GM12878 (cell line): Measurements from ENCODE around the gene FAM228B. TPM values are rescaled to one million over a fixed set of nuclear protein-coding genes. Genes with fewer than 3 reads are reported as not detected.

Source experiments
- ATAC-seq: fragments of 200-7000 bp; cut with Tn5 transposase; 3 replicates; pipeline ENCODE4 v1.9.1; 2020; ENCODE audit warnings: mild to moderate bottlenecking, moderate library complexity
- BruUV-seq: library from RNA; stranded (reverse); fragments of 400-500 nt; replicated peaks from 2 replicates; lab custom pipeline; 2021; lab: Mats Ljungman, UMichigan
- CTCF ChIA-PET: fragments of 300-600 bp; sonication (Branson Sonifier 250); formaldehyde crosslinking; extraction: SDS; loops from one replicate; lab custom pipeline; 2021; ENCODE audit warnings: inconsistent platforms; lab: Yijun Ruan, JAX
- POLR2A ChIA-PET: fragments of 350-600 bp; formaldehyde crosslinking; extraction: SDS; loops from one replicate; lab custom pipeline; 2021; ENCODE audit warnings: inconsistent platforms; lab: Charles Lee
- RAD21 ChIA-PET: fragments of 300-600 bp; sonication (Branson Sonifier 250); formaldehyde crosslinking; loops from one replicate; lab custom pipeline; 2023; ENCODE audit warnings: antibody characterized with exemption; ENCODE audit not compliant: unreplicated experiment; lab: Charles Lee
- SMC1A ChIA-PET: fragments of 300-600 bp; sonication (Branson Sonifier 250); formaldehyde crosslinking; loops from one replicate; lab custom pipeline; 2023; ENCODE audit not compliant: unreplicated experiment, uncharacterized antibody; lab: Charles Lee
- DNase-seq: peaks from one replicate; pipeline ENCODE4 v3.0.0-alpha.2; 2011; ENCODE audit warnings: low read depth, low spot score
- FAIRE-seq: peaks from 3 replicates; lab custom pipeline; 2011; peaks lifted over from hg19 to GRCh38; lab: Jason Lieb, UNC
- H2AFZ ChIP-seq: 2 replicates; pipeline ENCODE4 v1.6.0; 2011; ENCODE audit warnings: low read depth, low read length, control low read depth; ENCODE audit not compliant: control insufficient read depth
- H3K27ac ChIP-seq: 2 replicates; pipeline ENCODE4 v1.5.1; 2011; ENCODE audit warnings: control low read depth; ENCODE audit not compliant: control insufficient read depth, insufficient read depth
- H3K27me3 ChIP-seq, 2 experiments: replicated peaks in 1 of 2; 2 replicates each; pipeline versions ENCODE4 v1.6.0 to v1.6.1; 2011; ENCODE audit warnings: low read length in 1 of 2; ENCODE audit not compliant: control insufficient read depth in 2 of 2, insufficient read depth in 2 of 2
- H3K36me3 ChIP-seq, 2 experiments: 2 replicates each; pipeline ENCODE4 v1.5.1; 2011; ENCODE audit warnings: low read length in 1 of 2; ENCODE audit not compliant: control insufficient read depth in 2 of 2, insufficient read depth in 2 of 2
- H3K4me1 ChIP-seq: 2 replicates; pipeline ENCODE4 v1.6.1; 2011; ENCODE audit warnings: mild to moderate bottlenecking, low read length, moderate library complexity, mixed read lengths; ENCODE audit not compliant: control insufficient read depth, insufficient read depth
- H3K4me2 ChIP-seq: 2 replicates; pipeline ENCODE4 v1.6.0; 2011; ENCODE audit warnings: control low read depth; ENCODE audit not compliant: control insufficient read depth, insufficient read depth
- H3K4me3 ChIP-seq: fragments of 200-600 bp; sonication (generic); 2 replicates; pipeline ENCODE4 v1.5.1; 2016
- H3K79me2 ChIP-seq: 2 replicates; pipeline ENCODE4 v1.6.0; 2011; ENCODE audit warnings: low read length; ENCODE audit not compliant: control insufficient read depth, insufficient read depth
- H3K9ac ChIP-seq: 2 replicates; pipeline ENCODE4 v1.8.0; 2011; ENCODE audit warnings: low read length, control low read depth, mixed read lengths; ENCODE audit not compliant: control insufficient read depth, insufficient read depth
- H3K9me3 ChIP-seq: replicated peaks from 3 replicates; pipeline ENCODE4 v1.5.1; 2011; ENCODE audit warnings: mild to moderate bottlenecking, low read length; ENCODE audit not compliant: control insufficient read depth, insufficient read depth
- H4K20me1 ChIP-seq: 2 replicates; pipeline ENCODE4 v1.6.0; 2011; ENCODE audit not compliant: control insufficient read depth, insufficient read depth
- CEBPB ChIP-seq, 2 experiments: fragments of 150-350 bp in 1 of 2; IDR thresholded peaks; 2 replicates each; pipeline ENCODE4 v1.6.1; 2012 to 2014; ENCODE audit warnings: low read depth in 2 of 2, low read length in 2 of 2, borderline replicate concordance in 1 of 2, inconsistent platforms in 1 of 2
- CHD4 ChIP-seq: fragments of 200-600 bp; sonication (generic); IDR thresholded peaks from 2 replicates; pipeline ENCODE4 v1.6.1; 2016; ENCODE audit warnings: mild to moderate bottlenecking
- E2F8 ChIP-seq: fragments of 450-650 bp; IDR thresholded peaks from 2 replicates; pipeline ENCODE4 v1.6.1; 2018; ENCODE audit warnings: mild to moderate bottlenecking, low read depth, moderate library complexity; ENCODE audit not compliant: partially characterized antibody
- EED ChIP-seq: sonication (generic); IDR thresholded peaks from 2 replicates; pipeline ENCODE4 v1.6.1; 2016; ENCODE audit warnings: antibody characterized with exemption, low read depth
- EP300 ChIP-seq, 2 experiments: fragments of 150-350 bp in 1 of 2; IDR thresholded peaks; 2 replicates each; pipeline ENCODE4 v1.6.1; 2011 to 2012; ENCODE audit warnings: low read depth in 2 of 2, low read length in 2 of 2, borderline replicate concordance in 1 of 2, improper control_type of control experiment in 1 of 2, inconsistent platforms in 1 of 2; ENCODE audit not compliant: control insufficient read depth in 1 of 2
- IRF3 ChIP-seq: fragments of 450-650 bp; IDR thresholded peaks from 2 replicates; pipeline ENCODE4 v1.6.1; 2014; ENCODE audit warnings: mild to moderate bottlenecking
- NFXL1 ChIP-seq: fragments of 450-650 bp; IDR thresholded peaks from 2 replicates; pipeline ENCODE4 v1.6.1; 2017; ENCODE audit warnings: antibody characterized with exemption, mild to moderate bottlenecking, borderline replicate concordance
- NFYB ChIP-seq: IDR thresholded peaks from 2 replicates; pipeline ENCODE4 v1.6.1; 2011; ENCODE audit warnings: low read depth, mild to moderate bottlenecking, low read length, improper control_type of control experiment, moderate library complexity; ENCODE audit not compliant: insufficient read depth
- SIN3A ChIP-seq: IDR thresholded peaks from 2 replicates; pipeline ENCODE4 v1.6.1; 2012; ENCODE audit warnings: low read depth, low read length, improper control_type of control experiment
- SIX5 ChIP-seq: IDR thresholded peaks from 2 replicates; pipeline ENCODE4 v1.6.1; 2011; ENCODE audit warnings: mild to moderate bottlenecking, low read depth, low read length, moderate library complexity; ENCODE audit not compliant: severe bottlenecking
- SRF ChIP-seq, 2 experiments: IDR thresholded peaks; 2 replicates each; pipeline ENCODE4 v1.6.1; 2011; ENCODE audit warnings: low read depth in 2 of 2, low read length in 2 of 2, mild to moderate bottlenecking in 1 of 2, moderate library complexity in 1 of 2
- TCF7 ChIP-seq: IDR thresholded peaks from 2 replicates; pipeline ENCODE4 v1.6.1; 2014; ENCODE audit warnings: antibody characterized with exemption, borderline replicate concordance
- WGBS: methylation state at CpG from one replicate; pipeline ENCODE4 v1.1.6; 2016; ENCODE audit warnings: low lambda C conversion rate; ENCODE audit not compliant: insufficient replicate concordance, insufficient coverage; ENCODE audit errors: missing lambda C conversion rate; 5-methylcytosine and 5-hydroxymethylcytosine counted together
- in situ Hi-C: fragments of 300-500 bp; cut with MboI; formaldehyde crosslinking; loops from 9 replicates; pipeline ENCODE4 v1.14.3; 2018; ENCODE audit warnings: mixed read lengths
- intact Hi-C: fragments of 100-400 bp; cut with micrococcal nuclease; formaldehyde crosslinking; loops from one replicate; pipeline ENCODE4 v1.14.2; 2022; ENCODE audit not compliant: unreplicated experiment
- polyA plus RNA-seq, 11 experiments: library from polyadenylated mRNA; depleted of rRNA in 4 of 11; unstranded in 6 of 11; stranded (reverse) in 5 of 11; fragments of >200 nt; fragmentation: Nextera tagmentation in 4 of 11; fragmentation: Illumina TruSeq in 1 of 11; extraction: Ambion mirVana in 4 of 11; extraction: Trizol in 1 of 11; gene quantifications; 1 replicate in 1 of 11; 2 replicates in 10 of 11; pipeline versions ENCODE4 v1.2.1 to v1.2.3, GENCODE V29; 2011 to 2016; ENCODE audit warnings: inconsistent platforms in 2 of 11, missing spikeins in 2 of 11, low read depth in 1 of 11
- total RNA-seq, 4 experiments: library from RNA; depleted of rRNA in 3 of 4; stranded (reverse); fragments of >200 nt in 3 of 4; fragmentation: Illumina TruSeq in 1 of 4; extraction: Trizol in 1 of 4; gene quantifications; 2 replicates each; pipeline versions ENCODE4 v1.2.1 to v1.2.3, GENCODE V29; 2013 to 2021

The FAM228B gene
- total and polyA plus RNA-seq, 10 of the 15 experiments (the other 5 are each of a cell fraction or from before 2014, with no cell fraction given): 3.9 to 11.0 (median 7.5) TPM

GRCh38 chr2:24087032-24087431 is 36.2 kb upstream of the FAM228B start:
- Histone ChIP-seq H3K9ac (no peak overlapping the region), H3K9me3 (no peaks in the 10 kb centered on the region), H2AFZ (no peak overlapping the region), H4K20me1 (no peaks in the 10 kb centered on the region), H3K4me2 (no peak overlapping the region), H3K27ac (no peak overlapping the region), H3K4me1 (peaks cover 12% of the 10 kb centered on the region), H3K27me3 (no peaks in the 10 kb centered on the region), H3K4me3 (no peak overlapping the region), H3K36me3 (no peaks in the 10 kb centered on the region; a peak in 1 of 4 replicates), H3K79me2 (no peaks in the 10 kb centered on the region)
- DNase-seq (no peak), FAIRE-seq (no peak), ATAC-seq (no peak)
- TF ChIP-seq SIN3A: no peak
- no peak for TF ChIP-seq CHD4
- intact Hi-C loops (no loop called here), in situ Hi-C loops (loop anchor here (5.0 kb wide), 1 partner anchor 260 kb away; no protein-coding TSS in a partner anchor)
- ChIA-PET CTCF (interaction anchor here (1.3 to 1.7 kb wide), 2 partner anchors 8 to 264 kb away, joined by 4 read pairs; no protein-coding TSS in a partner anchor), SMC1A (interaction anchor here (0.9 kb wide), 1 partner anchor 77 kb away, joined by 3 read pairs; no protein-coding TSS in a partner anchor), POLR2A (interaction anchor here (0.6 to 1.3 kb wide), 2 partner anchors 11 to 155 kb away, joined by 4 to 7 read pairs; partner anchors contain the start of gene SF3B6), RAD21 (no interaction called here)
- BruUV-seq: no TSS peak
- WGBS: 81% methylated on average over 3 of the region's 3 CpGs

GRCh38 chr2:24088821-24089359 is 34.4 kb upstream of the FAM228B start:
- SMC1A ChIA-PET: interaction anchor here (1.5 kb wide), 1 partner anchor 19 kb away, joined by 4 read pairs; no protein-coding TSS in a partner anchor
- Histone ChIP-seq H3K79me2 (no peaks in the 10 kb centered on the region), H3K36me3 (no peaks in the 10 kb centered on the region), H3K4me2 (no peak overlapping the region), H3K9me3 (no peaks in the 10 kb centered on the region), H3K9ac (no peak overlapping the region), H3K4me1 (peaks cover 5% of the 10 kb centered on the region), H3K27ac (no peak overlapping the region), H2AFZ (no peak overlapping the region), H3K4me3 (no peak overlapping the region), H4K20me1 (no peaks in the 10 kb centered on the region), H3K27me3 (no peaks in the 10 kb centered on the region)
- POLR2A ChIA-PET: interaction anchor here (0.6 kb wide), 1 partner anchor 20 kb away, joined by 3 read pairs; no protein-coding TSS in a partner anchor
- in situ Hi-C loops (loop anchor here (5.0 kb wide), 1 partner anchor 262 kb away; no protein-coding TSS in a partner anchor), intact Hi-C loops (no loop called here)
- BruUV-seq: no TSS peak
- RAD21 ChIA-PET: interaction anchor here (2.0 kb wide), 1 partner anchor 264 kb away, joined by 5 read pairs; no protein-coding TSS in a partner anchor
- DNase-seq (no peak), ATAC-seq (no peak), FAIRE-seq (no peak)
- WGBS: 70% methylated on average over 2 of the region's 2 CpGs
- CTCF ChIA-PET: interaction anchor here (0.7 to 1.4 kb wide), 2 partner anchors 23 to 31 kb away, joined by 3 to 4 read pairs; no protein-coding TSS in a partner anchor
- TF ChIP-seq EED: no peak
- TF ChIP-seq NFXL1: no peak
- no peak for TF ChIP-seq EP300 (IDR thresholded peaks at IDR 0.05; ENCODE audit: borderline replicate concordance in 1 of 2, control insufficient read depth in 1 of 2, low read depth in 2 of 2, low read length in 2 of 2)
- no peak for TF ChIP-seq SRF (IDR thresholded peaks at IDR 0.05; ENCODE audit: low read depth in 2 of 2, low read length in 2 of 2)
- no peak for TF ChIP-seq TCF7
- TF ChIP-seq CEBPB (IDR thresholded peaks at IDR 0.05; ENCODE audit: borderline replicate concordance in 1 of 2, low read depth in 2 of 2, low read length in 2 of 2): no peak
- no peak for TF ChIP-seq NFYB
- TF ChIP-seq SIX5: no peak
- no peak for TF ChIP-seq SIN3A
- no peak for TF ChIP-seq E2F8
- TF ChIP-seq IRF3: no peak
- TF ChIP-seq, all 136 proteins: peak for 0
